ENCODE measurements around the gene ZNF532.

ZNF532 gene

GRCh38 chr18:58892488-58892887 lies 27.8 kb downstream of the ZNF532 start:
- Histone ChIP-seq H3K9ac (ENCODE audit: low read length) (no peak overlapping the region), H2BK120ac (ENCODE audit: low read depth, low read length) (no peak overlapping the region), H3K4ac (ENCODE audit: low read depth, low read length) (no peak overlapping the region), H3K36me3 (ENCODE audit: control insufficient read depth, insufficient read depth, low read length) (no peaks in the 10 kb centered on the region), H4K8ac (ENCODE audit: low read depth, low read length) (no peak overlapping the region), H3K4me1 (ENCODE audit: control insufficient read depth, low read depth, low read length) (peaks cover 7% of the 10 kb centered on the region), H3K27me3 (ENCODE audit: insufficient read depth, low read length, poor library complexity) (no peaks in the 10 kb centered on the region), H4K5ac (ENCODE audit: low read length) (no peak overlapping the region), H3K56ac (ENCODE audit: low read length) (no peak overlapping the region), H3K27ac (ENCODE audit: low read depth, low read length) (no peak overlapping the region), H3K79me2 (ENCODE audit: control insufficient read depth, insufficient read depth, low read length) (peaks cover 67% of the 10 kb centered on the region), H3K4me2 (ENCODE audit: low read length) (no peak overlapping the region), H2BK15ac (replicated peaks; ENCODE audit: low read depth) (no peak overlapping the region), H3K18ac (ENCODE audit: low read length) (no peak overlapping the region), H2AK5ac (ENCODE audit: low read length) (no peak overlapping the region), H3K23ac (ENCODE audit: low read length) (no peak overlapping the region), H3K4me3 (ENCODE audit: low read length) (no peak overlapping the region), H3K79me1 (ENCODE audit: low read length) (peaks cover 18% of the 10 kb centered on the region), H2BK5ac (ENCODE audit: low read length) (no peak overlapping the region)
- DNase-seq = no peak
- no CpG with 5 or more reads among the region's 6 CpGs for WGBS (ENCODE audit: extremely low coverage, insufficient coverage, low lambda C conversion rate)

- no CpG with 5 or more reads among the region's 12 CpGs for WGBS (ENCODE audit: extremely low coverage, insufficient coverage, low lambda C conversion rate)
- no peak for DNase-seq
- Histone ChIP-seq H3K79me1 (ENCODE audit: low read length) (peaks cover 16% of the 10 kb centered on the region), H3K36me3 (ENCODE audit: control insufficient read depth, insufficient read depth, low read length) (no peaks in the 10 kb centered on the region), H3K4me3 (ENCODE audit: low read length) (no peak overlapping the region), H3K23ac (ENCODE audit: low read length) (peak overlapping the region; percentile 6), H4K5ac (ENCODE audit: low read length) (no peak overlapping the region), H3K4me2 (ENCODE audit: low read length) (no peak overlapping the region), H3K27ac (ENCODE audit: low read depth, low read length) (no peak overlapping the region), H3K4me1 (ENCODE audit: control insufficient read depth, low read depth, low read length) (peaks cover 7% of the 10 kb centered on the region), H3K27me3 (ENCODE audit: insufficient read depth, low read length, poor library complexity) (no peaks in the 10 kb centered on the region), H3K18ac (ENCODE audit: low read length) (no peak overlapping the region), H3K9ac (ENCODE audit: low read length) (no peak overlapping the region), H2BK120ac (ENCODE audit: low read depth, low read length) (no peak overlapping the region), H2BK15ac (replicated peaks; ENCODE audit: low read depth) (no peak overlapping the region), H3K4ac (ENCODE audit: low read depth, low read length) (no peak overlapping the region), H2AK5ac (ENCODE audit: low read length) (no peak overlapping the region), H4K8ac (ENCODE audit: low read depth, low read length) (no peak overlapping the region), H2BK5ac (ENCODE audit: low read length) (no peak overlapping the region), H3K56ac (ENCODE audit: low read length) (no peak overlapping the region), H3K79me2 (ENCODE audit: control insufficient read depth, insufficient read depth, low read length) (peaks cover 73% of the 10 kb centered on the region)
These were observed 28.9 kb downstream of the ZNF532 start for GRCh38 chr18:58893388-58894099.

- Histone ChIP-seq H3K36me3 (ENCODE audit: control insufficient read depth, insufficient read depth, low read length) (no peaks in the 10 kb centered on the region), H4K8ac (ENCODE audit: low read depth, low read length) (no peak overlapping the region), H3K23ac (ENCODE audit: low read length) (no peak overlapping the region)
These were observed 30.3 kb downstream of the ZNF532 start for GRCh38 chr18:58894930-58895329.

GRCh38 chr18:58895385-58895784 lies 30.7 kb downstream of the ZNF532 start:
- H4K8ac ChIP-seq (ENCODE audit: low read depth, low read length) = no peak overlapping the region
- H2AK5ac ChIP-seq (ENCODE audit: low read length) = no peak overlapping the region
- no peak overlapping the region for H2BK5ac ChIP-seq (ENCODE audit: low read length)
- no peak overlapping the region for H2BK120ac ChIP-seq (ENCODE audit: low read depth, low read length)
- H3K79me2 ChIP-seq (ENCODE audit: control insufficient read depth, insufficient read depth, low read length) = peaks cover 83% of the 10 kb centered on the region
- H3K9ac ChIP-seq (ENCODE audit: low read length) = no peak overlapping the region
- H3K56ac ChIP-seq (ENCODE audit: low read length) = no peak overlapping the region
- H3K4me3 ChIP-seq (ENCODE audit: low read length) = no peak overlapping the region
- H3K79me1 ChIP-seq (ENCODE audit: low read length) = peaks cover 22% of the 10 kb centered on the region
- no peak overlapping the region for H3K18ac ChIP-seq (ENCODE audit: low read length)
- no peak overlapping the region for H3K4me2 ChIP-seq (ENCODE audit: low read length)
- H3K23ac ChIP-seq (ENCODE audit: low read length) = no peak overlapping the region
- no peaks in the 10 kb centered on the region for H3K27me3 ChIP-seq (ENCODE audit: insufficient read depth, low read length, poor library complexity)
- no peak for DNase-seq
- H3K4me1 ChIP-seq (ENCODE audit: control insufficient read depth, low read depth, low read length) = peaks cover 7% of the 10 kb centered on the region
- no CpG with 5 or more reads among the region's 6 CpGs for WGBS (ENCODE audit: extremely low coverage, insufficient coverage, low lambda C conversion rate)
- no peak overlapping the region for H3K27ac ChIP-seq (ENCODE audit: low read depth, low read length)
- no peak overlapping the region for H2BK15ac ChIP-seq (replicated peaks; ENCODE audit: low read depth)
- H3K4ac ChIP-seq (ENCODE audit: low read depth, low read length) = no peak overlapping the region
- no peaks in the 10 kb centered on the region for H3K36me3 ChIP-seq (ENCODE audit: control insufficient read depth, insufficient read depth, low read length)
- no peak overlapping the region for H4K5ac ChIP-seq (ENCODE audit: low read length)

More at GRCh38 chr18:58894930-58895329, 30.3 kb downstream of the ZNF532 start:
- no peak overlapping the region for H4K5ac ChIP-seq (ENCODE audit: low read length)
- DNase-seq = no peak
- peaks cover 19% of the 10 kb centered on the region for H3K79me1 ChIP-seq (ENCODE audit: low read length)
- no peak overlapping the region for H2BK5ac ChIP-seq (ENCODE audit: low read length)
- H2BK15ac ChIP-seq (replicated peaks; ENCODE audit: low read depth) = no peak overlapping the region
- H3K27me3 ChIP-seq (ENCODE audit: insufficient read depth, low read length, poor library complexity) = no peaks in the 10 kb centered on the region
- H3K4me3 ChIP-seq (ENCODE audit: low read length) = no peak overlapping the region
- no peak overlapping the region for H3K9ac ChIP-seq (ENCODE audit: low read length)
- peaks cover 7% of the 10 kb centered on the region for H3K4me1 ChIP-seq (ENCODE audit: control insufficient read depth, low read depth, low read length)
- no peak overlapping the region for H3K4ac ChIP-seq (ENCODE audit: low read depth, low read length)
- no peak overlapping the region for H3K56ac ChIP-seq (ENCODE audit: low read length)
- H2BK120ac ChIP-seq (ENCODE audit: low read depth, low read length) = no peak overlapping the region
- H3K4me2 ChIP-seq (ENCODE audit: low read length) = no peak overlapping the region
- no CpG with 5 or more reads among the region's 6 CpGs for WGBS (ENCODE audit: extremely low coverage, insufficient coverage, low lambda C conversion rate)
- no peak overlapping the region for H3K18ac ChIP-seq (ENCODE audit: low read length)
- H3K79me2 ChIP-seq (ENCODE audit: control insufficient read depth, insufficient read depth, low read length) = peaks cover 78% of the 10 kb centered on the region
- no peak overlapping the region for H2AK5ac ChIP-seq (ENCODE audit: low read length)
- no peak overlapping the region for H3K27ac ChIP-seq (ENCODE audit: low read depth, low read length)

- peak; percentile 46 for DNase-seq
- Histone ChIP-seq H3K4me2 (ENCODE audit: low read length) (no peak overlapping the region), H3K9ac (ENCODE audit: low read length) (no peak overlapping the region), H4K5ac (ENCODE audit: low read length) (no peak overlapping the region), H4K8ac (ENCODE audit: low read depth, low read length) (no peak overlapping the region), H3K27ac (ENCODE audit: low read depth, low read length) (no peak overlapping the region), H2BK5ac (ENCODE audit: low read length) (no peak overlapping the region), H3K79me2 (ENCODE audit: control insufficient read depth, insufficient read depth, low read length) (peaks cover 85% of the 10 kb centered on the region), H2BK15ac (replicated peaks; ENCODE audit: low read depth) (no peak overlapping the region), H3K18ac (ENCODE audit: low read length) (no peak overlapping the region), H3K79me1 (ENCODE audit: low read length) (peaks cover 28% of the 10 kb centered on the region), H3K23ac (ENCODE audit: low read length) (no peak overlapping the region), H3K4ac (ENCODE audit: low read depth, low read length) (no peak overlapping the region), H2AK5ac (ENCODE audit: low read length) (no peak overlapping the region), H2BK120ac (ENCODE audit: low read depth, low read length) (no peak overlapping the region), H3K36me3 (ENCODE audit: control insufficient read depth, insufficient read depth, low read length) (peaks cover 2% of the 10 kb centered on the region), H3K56ac (ENCODE audit: low read length) (no peak overlapping the region), H3K27me3 (ENCODE audit: insufficient read depth, low read length, poor library complexity) (no peaks in the 10 kb centered on the region), H3K4me3 (ENCODE audit: low read length) (no peak overlapping the region), H3K4me1 (ENCODE audit: control insufficient read depth, low read depth, low read length) (peaks cover 7% of the 10 kb centered on the region)
- WGBS (ENCODE audit: extremely low coverage, insufficient coverage, low lambda C conversion rate) = no CpG with 5 or more reads among the region's 2 CpGs
These were observed 31.6 kb downstream of the ZNF532 start for GRCh38 chr18:58896268-58896667.

Data from mesendoderm (in vitro differentiated cells).